Thoracic aorta (tissue), 2 donors: ENCODE data around the gene ACVRL1. TPM values are rescaled to one million over a fixed set of nuclear protein-coding genes. Genes with fewer than 3 reads are reported as not detected.

Experiments used
- ATAC-seq: fragments of 150-250 bp; one replicate; pipeline ENCODE4 v1.8.0; 2017; ENCODE audit warnings: low read depth; ENCODE audit not compliant: insufficient number of reproducible peaks, low FRiP score
- DNase-seq: peaks from one replicate; pipeline ENCODE4 v3.0.0-alpha.2; 2020; ENCODE audit warnings: low spot score
- H3K27ac ChIP-seq, 2 donors: fragments of 200-600 bp; sonication (generic); 1 replicate in 1 of 2; 2 replicates in 1 of 2; pipeline ENCODE4 v1.5.1; 2016; ENCODE audit warnings: mild to moderate bottlenecking in 2 of 2, moderate library complexity in 2 of 2
- H3K27me3 ChIP-seq: fragments of 200-600 bp; sonication (generic); replicated peaks from 2 replicates; pipeline ENCODE4 v1.6.0; 2016; ENCODE audit warnings: mild to moderate bottlenecking; ENCODE audit not compliant: insufficient read depth
- H3K36me3 ChIP-seq: fragments of 200-600 bp; sonication (generic); one replicate; pipeline ENCODE4 v1.5.1; 2016
- H3K4me1 ChIP-seq, 2 donors: fragments of 200-600 bp; sonication (generic); 1 replicate in 1 of 2; 2 replicates in 1 of 2; pipeline versions ENCODE4 v1.5.1 to v1.6.0; 2016; ENCODE audit warnings: low read depth in 2 of 2, mild to moderate bottlenecking in 1 of 2; ENCODE audit not compliant: control insufficient read depth in 1 of 2
- H3K4me3 ChIP-seq: fragments of 200-600 bp; sonication (generic); 2 replicates; pipeline ENCODE4 v1.5.1; 2016; ENCODE audit warnings: mild to moderate bottlenecking
- H3K9me3 ChIP-seq: fragments of 200-600 bp; sonication (generic); 2 replicates; pipeline ENCODE4 v1.5.1; 2016
- CTCF ChIP-seq: fragments of 200-600 bp; sonication (generic); IDR thresholded peaks from one replicate; pipeline ENCODE4 v1.5.1; 2019; ENCODE audit warnings: antibody characterized with exemption
- total RNA-seq, 2 donors: library from RNA; depleted of rRNA; stranded (reverse); fragments of >200 nt; gene quantifications; one replicate each; pipeline versions ENCODE4 v1.1.0 to v1.2.3, GENCODE V29; 2016

Gene ACVRL1
- total RNA-seq, 2 donors from 2014 or later, result 81.4 to 90.2 TPM

GRCh38 chr12:51886021-51886710, 21.1 kb upstream of the ACVRL1 start:
- Histone ChIP-seq H3K36me3 (no peaks in the 10 kb centered on the region), H3K9me3 (no peaks in the 10 kb centered on the region), H3K4me3 (peak overlapping the region; percentile 37), H3K27me3 (no peaks in the 10 kb centered on the region), H3K4me1 (peaks cover 6 to 9% of the 10 kb centered on the region in 2 donors), H3K27ac (peak overlapping the region in 1 of 2 donors; percentile 12)
- DNase-seq, result peak; percentile 41
- no peak for TF ChIP-seq CTCF
- peak; percentile 86 for ATAC-seq

- H3K9me3 ChIP-seq, result no peaks in the 10 kb centered on the region
- ATAC-seq, result no peak
- H3K27me3 ChIP-seq, result no peaks in the 10 kb centered on the region
- H3K36me3 ChIP-seq, result no peaks in the 10 kb centered on the region
- no peak for TF ChIP-seq CTCF
- H3K4me1 ChIP-seq, result peaks cover 6 to 9% of the 10 kb centered on the region in 2 donors
- no peak within 1 kb of the TSS for H3K4me3 ChIP-seq
- no peak within 1 kb of the TSS for H3K27ac ChIP-seq
- no peak for DNase-seq
These were observed 19.6 kb upstream of the ACVRL1 start, which contains the start of gene ANKRD33 for GRCh38 chr12:51887476-51888315. Gene ANKRD33, plus strand, starts transcription at chr12:51888103. Its CDS starts 84 bp downstream, at chr12:51888187.

- H3K27ac ChIP-seq, result no peak overlapping the region
- H3K9me3 ChIP-seq, result no peaks in the 10 kb centered on the region
- ATAC-seq (no peak), DNase-seq (no peak)
- no peak overlapping the region for H3K4me3 ChIP-seq
- no peaks in the 10 kb centered on the region for H3K36me3 ChIP-seq
- TF ChIP-seq CTCF, result no peak
- peaks cover 6 to 9% of the 10 kb centered on the region in 2 donors for H3K4me1 ChIP-seq
- no peaks in the 10 kb centered on the region for H3K27me3 ChIP-seq
These were observed 18.7 kb upstream of the ACVRL1 start for GRCh38 chr12:51888316-51889215.

GRCh38 chr12:51889216-51890132, 17.8 kb upstream of the ACVRL1 start:
- DNase-seq, result no peak

More at GRCh38 chr12:51889216-51890132, 17.8 kb upstream of the ACVRL1 start:
- Histone ChIP-seq H3K4me1 (peaks cover 6 to 9% of the 10 kb centered on the region in 2 donors), H3K27me3 (no peaks in the 10 kb centered on the region), H3K36me3 (no peaks in the 10 kb centered on the region), H3K27ac (no peak overlapping the region), H3K4me3 (no peak overlapping the region), H3K9me3 (no peaks in the 10 kb centered on the region)
- ATAC-seq, result no peak
- no peak for TF ChIP-seq CTCF
